SJSA1 (cell line): ENCODE measurements around the gene ZBTB11. TPM values are rescaled to one million over a fixed set of nuclear protein-coding genes. Genes with fewer than 3 reads are reported as not detected.
"Not testable (repeated sequence)": the region's sequence is repeated elsewhere in the genome, so short reads cannot be mapped to it uniquely, and the experiment has no call there.

Source experiments
- DNase-seq, 2 experiments: peaks; one replicate each; pipeline ENCODE4 v3.0.0-alpha.2; 2015 to 2020; ENCODE audit warnings: low spot score in 2 of 2, low read depth in 1 of 2
- H3K27ac ChIP-seq: fragments of 250-450 bp; sonication (Bioruptor Pico); 2 replicates; pipeline ENCODE4 v1.5.1; 2020; ENCODE audit warnings: mild to moderate bottlenecking, moderate library complexity
- H3K27me3 ChIP-seq: fragments of 250-450 bp; sonication (Bioruptor Pico); replicated peaks from 2 replicates; pipeline ENCODE4 v1.5.1; 2020; ENCODE audit warnings: mild to moderate bottlenecking, moderate library complexity
- H3K36me3 ChIP-seq: fragments of 250-450 bp; sonication (Bioruptor Pico); 2 replicates; pipeline ENCODE4 v1.5.1; 2020; ENCODE audit warnings: mild to moderate bottlenecking
- H3K4me1 ChIP-seq: fragments of 250-450 bp; sonication (Bioruptor Pico); replicated peaks from 2 replicates; pipeline ENCODE4 v1.6.1; 2021; ENCODE audit warnings: mild to moderate bottlenecking
- H3K4me3 ChIP-seq: fragments of 250-450 bp; sonication (Bioruptor Pico); 2 replicates; pipeline ENCODE4 v1.5.1; 2020; ENCODE audit warnings: mild to moderate bottlenecking
- H3K9me3 ChIP-seq: fragments of 250-450 bp; sonication (Bioruptor Pico); replicated peaks from 2 replicates; pipeline ENCODE4 v1.5.1; 2020; ENCODE audit warnings: mild to moderate bottlenecking
- total RNA-seq: library from RNA; depleted of rRNA; stranded (reverse); fragments of >200 nt; shearing (Covaris generic); gene quantifications from 2 replicates; pipeline ENCODE4 v1.2.3, GENCODE V29; 2014

The ZBTB11 gene
- total RNA-seq, 1 experiment from 2014 or later = 21.1 TPM

- Histone ChIP-seq H3K36me3 (peaks cover 2% of the 10 kb centered on the region; the same call in 1 of the 2 replicates), H3K4me1 (peaks cover 13% of the 10 kb centered on the region), H3K27me3 (no peaks in the 10 kb centered on the region), H3K27ac (no peak overlapping the region; the same call in 1 of the 2 replicates), H3K4me3 (no peak overlapping the region), H3K9me3 (no peaks in the 10 kb centered on the region)
- DNase-seq = peak in 1 of 2 experiments; percentile 19
Measured at GRCh38 chr3:101643861-101644613, 32.9 kb downstream of the ZBTB11 start.

DNA sequence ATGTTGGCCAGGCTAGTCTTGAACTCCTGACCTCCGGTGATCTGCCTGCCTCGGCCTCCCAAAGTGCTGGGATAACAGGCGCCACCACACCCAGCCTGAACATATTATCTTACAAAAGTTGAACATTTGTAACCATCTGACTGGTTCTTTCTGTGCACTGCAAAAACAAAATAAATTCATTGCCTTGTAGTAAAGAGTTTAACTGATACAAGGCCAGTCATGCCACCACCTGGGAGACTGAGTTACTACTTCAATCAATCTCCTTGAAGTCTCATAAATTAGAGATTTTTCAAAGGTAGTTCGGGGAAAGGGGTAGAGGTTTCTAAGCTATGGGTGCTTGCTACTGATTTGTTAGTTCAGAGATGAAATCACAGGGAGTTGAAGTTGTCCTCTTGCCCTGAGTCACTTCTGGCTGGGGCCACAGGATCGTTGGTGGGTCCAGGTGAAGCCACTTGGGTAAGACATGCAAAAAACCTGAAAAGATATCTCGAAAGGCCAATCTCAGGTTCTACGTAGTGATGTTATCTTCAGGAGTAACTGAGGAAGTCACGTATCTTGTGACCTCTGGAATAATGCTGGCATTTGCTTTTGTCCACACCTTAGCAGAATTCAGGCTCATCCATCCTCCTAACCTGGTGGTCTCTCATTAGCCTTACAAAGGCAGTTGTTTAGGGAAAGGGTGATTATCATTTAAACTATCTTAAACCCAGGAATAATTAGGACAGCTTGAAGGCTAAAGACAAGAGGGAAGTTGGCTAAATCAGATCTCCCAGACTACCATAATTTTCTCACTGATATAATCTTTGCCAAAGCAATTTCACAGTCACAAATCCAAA, 33.7 kb downstream of the ZBTB11 start:
- Histone ChIP-seq H3K4me3 (no peak overlapping the region), H3K27me3 (no peaks in the 10 kb centered on the region), H3K9me3 (no peaks in the 10 kb centered on the region), H3K27ac (no peak overlapping the region; the same call in 1 of the 2 replicates), H3K36me3 (no peaks in the 10 kb centered on the region), H3K4me1 (peaks cover 13% of the 10 kb centered on the region)
- DNase-seq = no peak

- peaks cover 13% of the 10 kb centered on the region for H3K4me1 ChIP-seq
- H3K36me3 ChIP-seq = no peaks in the 10 kb centered on the region
- no peak for DNase-seq
- no peaks in the 10 kb centered on the region for H3K27me3 ChIP-seq
- H3K27ac ChIP-seq = no peak overlapping the region
- no peak overlapping the region for H3K4me3 ChIP-seq
- no peaks in the 10 kb centered on the region for H3K9me3 ChIP-seq
Measured at GRCh38 chr3:101642441-101642840, 34.5 kb downstream of the ZBTB11 start.

GRCh38 chr3:101641397-101642115, 35.4 kb downstream of the ZBTB11 start:
- not testable (repeated sequence) for H3K36me3 ChIP-seq, H3K27ac ChIP-seq, DNase-seq, H3K27me3 ChIP-seq, H3K9me3 ChIP-seq, H3K4me3 ChIP-seq
- H3K4me1 ChIP-seq = peaks cover 13% of the 10 kb centered on the region

DNA sequence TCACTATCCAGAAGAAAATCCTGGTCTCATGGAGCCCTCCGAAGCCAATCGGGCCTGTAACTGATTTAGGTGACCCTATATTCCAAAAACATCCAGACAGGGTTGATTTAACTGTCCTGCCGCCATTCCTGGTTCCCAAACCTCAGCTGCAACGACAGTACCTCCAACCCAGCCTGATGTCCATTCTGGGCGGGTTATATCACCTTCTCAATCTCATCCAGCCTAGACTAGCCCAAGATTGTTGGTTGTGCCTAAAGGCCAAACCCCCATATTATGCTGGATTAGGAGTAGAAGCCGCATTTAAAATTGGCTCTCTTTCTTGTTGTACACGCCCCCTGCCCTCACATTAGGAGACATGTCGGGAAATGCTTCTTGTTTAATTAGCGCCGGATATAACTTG, 36.7 kb downstream of the ZBTB11 start:
- Histone ChIP-seq H3K27ac (no peak overlapping the region), H3K36me3 (no peaks in the 10 kb centered on the region)

DNA sequence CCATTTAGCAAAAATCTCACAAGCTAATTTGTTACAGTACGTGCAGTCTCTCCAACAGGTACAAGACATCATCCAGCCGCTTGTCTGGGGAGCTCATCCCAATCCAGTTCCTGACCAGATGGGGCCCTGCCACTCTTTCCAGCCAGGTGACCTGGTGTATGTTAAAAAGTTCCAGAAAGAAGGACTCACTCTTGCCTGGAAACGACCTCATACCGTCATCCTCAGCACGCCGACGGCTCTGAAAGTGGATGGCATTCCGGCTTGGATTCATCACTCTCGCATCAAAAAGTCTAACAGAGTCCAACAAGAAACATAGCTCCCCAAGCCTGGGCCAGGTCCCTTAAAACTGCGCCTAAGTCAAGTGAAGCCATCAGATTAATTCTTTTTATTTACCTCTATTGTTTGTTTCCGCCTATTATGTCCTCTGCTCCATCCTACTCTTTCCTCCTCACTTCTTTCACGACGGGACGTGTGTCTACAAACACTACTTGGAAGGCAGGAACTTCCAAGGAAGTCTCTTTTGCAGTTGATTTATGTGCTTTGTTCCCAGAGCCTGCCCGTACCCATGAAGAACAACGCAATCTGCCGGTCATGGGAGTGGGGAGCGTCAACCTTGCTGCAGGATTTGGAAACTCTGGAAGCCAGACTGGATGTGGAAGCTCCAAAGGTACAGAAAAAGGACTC, 37.5 kb downstream of the ZBTB11 start:
- H3K9me3 ChIP-seq = no peaks in the 10 kb centered on the region
- H3K27me3 ChIP-seq = no peaks in the 10 kb centered on the region
- peaks cover 11% of the 10 kb centered on the region for H3K4me1 ChIP-seq
- H3K4me3 ChIP-seq = no peak overlapping the region
- DNase-seq = no peak
- H3K36me3 ChIP-seq = no peaks in the 10 kb centered on the region
- H3K27ac ChIP-seq = no peak overlapping the region

More for the DNA sequence above, 36.7 kb downstream of the ZBTB11 start:
- peaks cover 13% of the 10 kb centered on the region for H3K4me1 ChIP-seq
- no peak overlapping the region for H3K4me3 ChIP-seq
- no peak for DNase-seq
- no peaks in the 10 kb centered on the region for H3K27me3 ChIP-seq
- H3K9me3 ChIP-seq = no peaks in the 10 kb centered on the region

GRCh38 chr3:101638261-101638745, 38.6 kb downstream of the ZBTB11 start:
- H3K4me1 ChIP-seq = no peaks in the 10 kb centered on the region; the same call in 1 of the 2 replicates
- DNase-seq = no peak
- no peak overlapping the region for H3K27ac ChIP-seq
- H3K27me3 ChIP-seq = no peaks in the 10 kb centered on the region
- no peak overlapping the region for H3K4me3 ChIP-seq
- no peaks in the 10 kb centered on the region for H3K9me3 ChIP-seq
- H3K36me3 ChIP-seq = no peaks in the 10 kb centered on the region

- Histone ChIP-seq H3K4me1 (no peaks in the 10 kb centered on the region), H3K9me3 (no peaks in the 10 kb centered on the region), H3K27me3 (no peaks in the 10 kb centered on the region), H3K27ac (no peak overlapping the region), H3K36me3 (no peaks in the 10 kb centered on the region), H3K4me3 (no peak overlapping the region)
- DNase-seq = peak in 1 of 2 experiments; percentile 11
Measured at GRCh38 chr3:101637451-101637850, 39.5 kb downstream of the ZBTB11 start.

DNA sequence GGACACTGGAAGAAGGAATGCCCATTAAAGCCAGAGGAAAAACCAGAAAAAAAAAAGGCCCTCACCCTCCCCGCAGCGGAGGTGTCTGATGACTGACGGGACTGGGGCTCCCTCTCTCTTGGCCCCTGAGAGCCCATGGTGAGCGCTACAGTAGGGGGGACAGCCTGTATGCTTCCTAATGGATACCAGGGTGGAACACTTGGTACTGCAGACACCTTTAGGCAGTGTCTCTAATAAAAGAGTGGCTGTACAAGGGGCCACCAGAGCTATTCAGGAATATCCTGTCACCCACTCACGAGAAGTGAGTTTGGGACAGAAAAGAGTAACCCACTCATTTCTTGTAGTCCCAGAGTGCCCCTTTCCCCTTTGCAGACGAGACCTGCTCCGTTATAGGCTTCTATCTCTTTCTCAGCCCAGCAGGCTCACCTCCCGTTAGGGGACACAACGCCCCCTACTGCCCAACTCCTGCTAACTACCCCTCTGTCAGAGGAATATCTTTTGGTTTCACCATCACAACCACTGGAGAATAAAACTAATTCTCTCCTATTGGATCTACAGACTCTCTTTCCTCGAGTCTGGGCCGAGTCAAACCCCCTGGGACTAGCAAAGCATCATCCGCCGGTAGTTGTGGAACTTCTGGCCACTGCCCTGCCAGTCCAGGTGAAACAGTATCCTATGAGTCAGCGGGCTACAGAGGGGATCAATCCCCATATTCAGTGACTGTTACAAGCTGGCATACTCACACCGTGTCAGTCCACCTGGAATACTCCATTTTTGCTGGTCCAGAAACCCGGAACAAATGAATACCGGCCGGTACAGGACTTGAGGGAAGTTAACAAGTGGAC, 40.8 kb downstream of the ZBTB11 start:
- H3K4me3 ChIP-seq = no peak overlapping the region
- H3K9me3 ChIP-seq = no peaks in the 10 kb centered on the region
- H3K27ac ChIP-seq = no peak overlapping the region
- H3K36me3 ChIP-seq = no peaks in the 10 kb centered on the region
- H3K4me1 ChIP-seq = no peaks in the 10 kb centered on the region
- H3K27me3 ChIP-seq = no peaks in the 10 kb centered on the region
- peak; percentile 43 to 51 for DNase-seq

DNA sequence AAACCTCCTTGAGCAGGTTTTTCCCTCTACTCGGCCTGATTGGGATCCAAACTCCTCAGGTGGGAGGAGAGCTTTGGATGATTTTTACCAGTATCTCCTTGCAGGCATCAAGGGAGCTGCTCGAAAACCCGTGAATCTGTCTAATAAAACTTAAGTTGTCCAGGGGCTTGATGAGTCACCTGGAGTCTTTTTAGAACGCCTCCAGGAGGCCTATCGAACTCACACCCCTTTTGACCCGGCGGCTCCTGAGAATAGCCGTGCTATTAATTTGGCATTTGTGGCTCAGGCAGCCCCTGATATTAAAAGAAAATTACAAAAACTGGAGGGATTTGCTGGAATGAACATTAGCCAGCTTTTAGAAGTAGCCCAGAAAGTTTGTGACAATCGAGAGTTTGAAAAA, 41.6 kb downstream of the ZBTB11 start:
- H3K4me1 ChIP-seq = no peaks in the 10 kb centered on the region
- H3K27me3 ChIP-seq = no peaks in the 10 kb centered on the region
- no peak overlapping the region for H3K27ac ChIP-seq
- H3K9me3 ChIP-seq = no peaks in the 10 kb centered on the region
- no peak overlapping the region for H3K4me3 ChIP-seq
- no peak for DNase-seq
- H3K36me3 ChIP-seq = no peaks in the 10 kb centered on the region

DNA sequence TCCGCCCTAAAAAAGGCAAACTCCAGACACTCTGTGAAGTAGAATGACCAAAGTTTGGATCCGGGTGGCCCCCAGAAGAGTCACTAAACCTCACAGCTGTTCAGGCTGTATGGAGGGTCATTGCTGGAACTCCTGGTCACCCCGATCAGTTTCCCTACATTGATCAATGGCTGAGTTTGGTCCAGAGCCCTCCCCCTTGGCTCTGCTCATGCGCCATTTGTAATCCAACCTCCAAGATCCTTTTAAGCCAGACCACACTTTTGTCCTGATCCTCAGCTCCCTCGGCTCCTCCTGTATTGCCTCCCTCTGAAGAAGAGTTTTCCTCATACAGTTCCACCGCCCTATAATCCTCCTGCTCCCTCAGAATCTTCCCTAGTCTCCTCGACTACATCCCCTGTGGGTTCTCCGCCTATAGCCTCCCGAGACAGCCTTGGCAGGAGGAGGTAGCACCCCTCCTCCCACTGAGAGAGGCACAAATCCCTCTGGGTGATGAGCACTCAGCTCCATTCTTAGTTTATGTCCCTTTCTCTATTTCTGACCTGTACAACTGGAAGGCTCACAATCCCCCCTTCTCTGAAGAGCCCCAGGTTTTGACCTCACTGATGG, 42.2 kb downstream of the ZBTB11 start:
- no peaks in the 10 kb centered on the region for H3K36me3 ChIP-seq
- DNase-seq = no peak
- no peaks in the 10 kb centered on the region for H3K4me1 ChIP-seq
- H3K27ac ChIP-seq = no peak overlapping the region
- H3K27me3 ChIP-seq = no peaks in the 10 kb centered on the region
- H3K4me3 ChIP-seq = no peak overlapping the region
- H3K9me3 ChIP-seq = no peaks in the 10 kb centered on the region

DNA sequence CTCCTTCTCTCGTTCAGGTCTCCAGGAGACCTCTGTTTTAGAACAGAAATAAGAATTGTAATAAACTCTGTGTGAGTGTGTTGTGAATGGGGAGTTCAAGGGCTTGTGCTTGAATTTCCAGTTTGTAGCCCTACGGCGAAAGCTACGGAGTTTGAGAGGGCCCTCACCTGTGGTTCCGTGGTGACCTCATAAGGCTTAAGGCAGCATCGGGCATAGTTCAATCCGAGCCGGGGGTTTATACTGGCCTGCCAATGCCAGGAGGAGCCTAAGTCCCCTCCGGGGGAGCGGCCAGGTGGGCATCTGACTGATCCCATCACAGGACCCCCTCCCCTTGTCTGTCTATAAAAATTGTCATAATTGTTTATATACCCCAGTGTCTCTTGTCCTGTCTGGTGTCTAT, 43.7 kb downstream of the ZBTB11 start:
- DNase-seq = no peak
- H3K27ac ChIP-seq = no peak overlapping the region
- H3K4me3 ChIP-seq = no peak overlapping the region
- no peaks in the 10 kb centered on the region for H3K9me3 ChIP-seq
- H3K4me1 ChIP-seq = no peaks in the 10 kb centered on the region
- H3K36me3 ChIP-seq = no peaks in the 10 kb centered on the region
- no peaks in the 10 kb centered on the region for H3K27me3 ChIP-seq
